Liver (tissue), 2 donors: ENCODE data around the gene TENT4A.

Experiments
- RAD21 ChIP-seq, 2 donors: IDR thresholded peaks; 2 replicates each; pipeline ENCODE4 v1.6.1; 2016; ENCODE audit warnings: antibody characterized with exemption in 2 of 2, mild to moderate bottlenecking in 2 of 2
- TF ChIP-seq, protein P1 (sequence below): IDR thresholded peaks from 2 replicates; pipeline ENCODE4 v1.6.1; 2016; ENCODE audit warnings: antibody characterized with exemption
- donor health status: healthy.

DNA sequence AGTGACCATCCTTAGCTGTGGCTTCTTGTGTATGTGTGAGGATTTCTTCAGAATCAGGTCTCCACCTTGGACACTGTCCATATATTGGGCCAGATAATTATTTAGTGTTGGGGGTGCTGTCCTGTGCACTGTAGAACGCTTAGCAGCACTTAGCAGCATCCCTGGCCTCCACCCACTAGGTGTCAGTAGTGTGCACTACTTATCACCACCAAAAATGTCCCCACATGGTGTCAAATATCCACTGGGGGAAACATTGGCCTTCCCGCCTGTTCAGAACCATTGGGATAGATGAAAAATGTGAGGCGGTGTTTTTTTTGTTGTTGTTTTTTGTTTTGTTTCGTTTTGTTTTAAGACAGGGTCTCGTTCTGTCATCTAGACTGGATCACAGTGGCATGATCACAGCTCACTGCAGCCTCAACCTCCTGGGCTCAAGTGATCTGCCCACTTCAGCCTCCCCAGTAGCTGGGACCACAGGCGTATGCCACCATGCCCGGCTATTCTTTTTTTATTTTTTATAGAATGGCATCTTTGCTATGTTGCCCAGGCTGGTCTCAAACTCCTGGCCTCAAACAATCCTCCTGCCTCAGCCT is 67.7 kb downstream of the TENT4A start:
- peak in 1 of 2 donors; percentile 55 for TF ChIP-seq RAD21 (IDR thresholded peaks at IDR 0.05)
- TF ChIP-seq, protein P1, sequence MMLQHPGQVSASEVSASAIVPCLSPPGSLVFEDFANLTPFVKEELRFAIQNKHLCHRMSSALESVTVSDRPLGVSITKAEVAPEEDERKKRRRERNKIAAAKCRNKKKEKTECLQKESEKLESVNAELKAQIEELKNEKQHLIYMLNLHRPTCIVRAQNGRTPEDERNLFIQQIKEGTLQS = no peak
